IMR-90 (cell line): ENCODE measurements around the gene SIN3B. TPM values are rescaled to one million over a fixed set of nuclear protein-coding genes. Genes with fewer than 3 reads are reported as not detected.

Experiments
- ATAC-seq: fragments of 200-7000 bp; cut with Tn5 transposase; 2 replicates; pipeline ENCODE4 v1.9.1; 2020; ENCODE audit warnings: low read depth, mild to moderate bottlenecking, moderate library complexity
- BruUV-seq: library from RNA; stranded (reverse); fragments of 400-500 nt; replicated peaks from 2 replicates; lab custom pipeline; 2021; lab: Mats Ljungman, UMichigan
- CTCF ChIA-PET: fragments of 300-600 bp; formaldehyde crosslinking; extraction: SDS; loops from one replicate; lab custom pipeline; 2021; ENCODE audit warnings: antibody characterized with exemption; lab: Yijun Ruan, JAX
- POLR2A ChIA-PET: fragments of 300-600 bp; sonication (Branson Sonifier 250); formaldehyde crosslinking; loops from one replicate; lab custom pipeline; 2022; ENCODE audit warnings: antibody characterized with exemption; ENCODE audit not compliant: unreplicated experiment; lab: Charles Lee
- DNase-seq: peaks from one replicate; pipeline ENCODE4 v3.0.0; 2013
- H2AFZ ChIP-seq: replicated peaks from 2 replicates; pipeline ENCODE3; 2013; ENCODE audit warnings: low read length, mild to moderate bottlenecking; ENCODE audit not compliant: poor library complexity
- H2AK5ac ChIP-seq: 2 replicates; pipeline ENCODE4 v1.6.1; 2013; ENCODE audit warnings: low read depth, low read length, inconsistent platforms
- H2AK9ac ChIP-seq: replicated peaks from 2 replicates; pipeline ENCODE3; 2013; ENCODE audit warnings: mild to moderate bottlenecking, low read depth, low read length, moderate library complexity; ENCODE audit not compliant: poor library complexity
- H2BK120ac ChIP-seq: 2 replicates; pipeline ENCODE4 v1.6.1; 2013; ENCODE audit warnings: low read depth, low read length, inconsistent platforms
- H2BK15ac ChIP-seq: 3 replicates; pipeline ENCODE4 v1.6.1; 2013; ENCODE audit warnings: low read depth, low read length, inconsistent platforms
- H2BK20ac ChIP-seq: 2 replicates; pipeline ENCODE4 v1.6.1; 2013; ENCODE audit warnings: low read depth, mild to moderate bottlenecking, inconsistent platforms, low read length, moderate library complexity
- H2BK5ac ChIP-seq: 2 replicates; pipeline ENCODE4 v1.6.1; 2013; ENCODE audit warnings: mild to moderate bottlenecking, low read depth, low read length, inconsistent platforms; ENCODE audit not compliant: poor library complexity, severe bottlenecking
- H3K14ac ChIP-seq: replicated peaks from 2 replicates; pipeline ENCODE4 v1.6.1; 2013; ENCODE audit warnings: low read depth, low read length, inconsistent platforms
- H3K18ac ChIP-seq: 2 replicates; pipeline ENCODE4 v1.6.1; 2013; ENCODE audit warnings: low read depth, low read length, control low read depth
- H3K23ac ChIP-seq: 2 replicates; pipeline ENCODE4 v1.6.1; 2013; ENCODE audit warnings: low read depth, low read length, inconsistent platforms
- H3K27ac ChIP-seq: 2 replicates; pipeline ENCODE4 v1.5.1; 2013; ENCODE audit warnings: mild to moderate bottlenecking, control low read depth, low read length; ENCODE audit not compliant: insufficient read depth
- H3K27me3 ChIP-seq: 2 replicates; pipeline ENCODE4 v1.6.1; 2013; ENCODE audit warnings: low read length; ENCODE audit not compliant: control insufficient read depth, insufficient read depth
- H3K36me3 ChIP-seq: 2 replicates; pipeline ENCODE4 v1.6.1; 2013; ENCODE audit warnings: low read length, mixed read lengths; ENCODE audit not compliant: control insufficient read depth, insufficient read depth
- H3K4ac ChIP-seq: 2 replicates; pipeline ENCODE4 v1.6.1; 2013; ENCODE audit warnings: low read depth, low read length, inconsistent platforms
- H3K4me1 ChIP-seq: 2 replicates; pipeline ENCODE4 v1.6.1; 2013; ENCODE audit warnings: low read length, mixed read lengths; ENCODE audit not compliant: control insufficient read depth, insufficient read depth
- H3K4me2 ChIP-seq: 2 replicates; pipeline ENCODE4 v1.6.1; 2013; ENCODE audit warnings: low read depth, mild to moderate bottlenecking, control low read depth, low read length, moderate library complexity
- H3K4me3 ChIP-seq: 2 replicates; pipeline ENCODE4 v1.5.1; 2013; ENCODE audit warnings: low read depth, mild to moderate bottlenecking, control low read depth, low read length, moderate library complexity; ENCODE audit not compliant: insufficient read depth
- H3K56ac ChIP-seq: 2 replicates; pipeline ENCODE4 v1.6.1; 2013; ENCODE audit warnings: low read length, inconsistent platforms; ENCODE audit not compliant: insufficient read depth; ENCODE audit errors: extremely low read depth
- H3K79me1 ChIP-seq, 2 experiments: 2 replicates each; pipeline ENCODE4 v1.6.1; 2013; ENCODE audit warnings: low read length in 2 of 2, inconsistent platforms in 1 of 2, low read depth in 1 of 2
- H3K9ac ChIP-seq: 2 replicates; pipeline ENCODE4 v1.6.1; 2013; ENCODE audit warnings: low read depth, low read length, control low read depth
- H3K9me1 ChIP-seq: 2 replicates; pipeline ENCODE4 v1.6.1; 2013; ENCODE audit warnings: low read length, inconsistent platforms; ENCODE audit not compliant: insufficient read depth
- H3K9me3 ChIP-seq: 2 replicates; pipeline ENCODE4 v1.6.1; 2013; ENCODE audit warnings: low read length; ENCODE audit not compliant: control insufficient read depth, insufficient read depth
- H4K20me1 ChIP-seq: 2 replicates; pipeline ENCODE4 v1.6.1; 2013; ENCODE audit warnings: low read length, inconsistent platforms; ENCODE audit not compliant: insufficient read depth
- H4K5ac ChIP-seq: 2 replicates; pipeline ENCODE4 v1.6.1; 2013; ENCODE audit warnings: mild to moderate bottlenecking, low read depth, low read length, control low read depth
- H4K8ac ChIP-seq, 2 experiments: 2 replicates each; pipeline ENCODE4 v1.6.1; 2013; ENCODE audit warnings: low read depth in 2 of 2, low read length in 2 of 2, control low read depth in 1 of 2, inconsistent platforms in 1 of 2
- H4K91ac ChIP-seq: 2 replicates; pipeline ENCODE4 v1.6.1; 2013; ENCODE audit warnings: low read depth, low read length, inconsistent platforms; ENCODE audit not compliant: insufficient read depth
- CEBPB ChIP-seq: IDR thresholded peaks from 2 replicates; pipeline ENCODE4 v1.6.1; 2012; ENCODE audit warnings: low read depth, low read length, improper control_type of control experiment
- CHD1 ChIP-seq: IDR thresholded peaks from 2 replicates; pipeline ENCODE4 v1.6.1; 2012; ENCODE audit warnings: low read depth, low read length, improper control_type of control experiment
- MAFK ChIP-seq: IDR thresholded peaks from 2 replicates; pipeline ENCODE4 v1.6.1; 2012; ENCODE audit warnings: low read depth, low read length, improper control_type of control experiment
- MAZ ChIP-seq: IDR thresholded peaks from 2 replicates; pipeline ENCODE4 v1.6.1; 2012; ENCODE audit warnings: low read depth, mild to moderate bottlenecking, low read length, improper control_type of control experiment, moderate library complexity, borderline replicate concordance
- MXI1 ChIP-seq: IDR thresholded peaks from 2 replicates; pipeline ENCODE4 v1.6.1; 2012; ENCODE audit warnings: low read depth, mild to moderate bottlenecking, low read length, moderate library complexity, borderline replicate concordance
- NFE2L2 ChIP-seq: fragments of 150-350 bp; IDR thresholded peaks from 2 replicates; pipeline ENCODE4 v1.6.1; 2016; ENCODE audit warnings: low read depth, mild to moderate bottlenecking, low read length
- POLR2A ChIP-seq: IDR thresholded peaks from 2 replicates; pipeline ENCODE4 v1.6.1; 2012; ENCODE audit warnings: mild to moderate bottlenecking, low read depth, low read length
- RAD21 ChIP-seq: IDR thresholded peaks from 2 replicates; pipeline ENCODE4 v1.6.1; 2012; ENCODE audit warnings: low read length, improper control_type of control experiment
- RCOR1 ChIP-seq: IDR thresholded peaks from 2 replicates; pipeline ENCODE4 v1.6.1; 2012; ENCODE audit warnings: mild to moderate bottlenecking, low read length, improper control_type of control experiment; ENCODE audit not compliant: insufficient replicate concordance
- RFX5 ChIP-seq: IDR thresholded peaks from 2 replicates; pipeline ENCODE4 v1.8.0; 2012; ENCODE audit warnings: low read depth, mild to moderate bottlenecking, low read length, moderate library complexity
- SMC3 ChIP-seq: fragments of 150-350 bp; IDR thresholded peaks from 2 replicates; pipeline ENCODE4 v1.6.1; 2016; ENCODE audit warnings: low read depth, mild to moderate bottlenecking, antibody characterized with exemption, low read length, moderate library complexity
- WGBS, 2 experiments: methylation state at CpG; one replicate each; pipeline versions ENCODE4 v1.1.5 to v1.1.7; 2013; ENCODE audit warnings: missing lambda C conversion rate in 2 of 2; ENCODE audit not compliant: insufficient read length in 1 of 2; ENCODE audit errors: extremely low coverage in 2 of 2; 5-methylcytosine and 5-hydroxymethylcytosine counted together
- dilution Hi-C: fragments of 300-500 bp; cut with HindIII; formaldehyde crosslinking; loops from one replicate; pipeline ENCODE4 v1.14.3; 2018; ENCODE audit warnings: low sequenced_read_pairs; ENCODE audit not compliant: unreplicated experiment
- in situ Hi-C: fragments of 300-500 bp; cut with MboI; formaldehyde crosslinking; loops from 3 replicates; pipeline ENCODE4 v1.14.3; 2019; ENCODE audit warnings: low sequenced_read_pairs, inconsistent platforms, mixed read lengths
- intact Hi-C: fragments of 100-400 bp; cut with micrococcal nuclease; formaldehyde crosslinking; loops from 2 replicates; pipeline ENCODE4 v1.10.0; 2022
- polyA plus RNA-seq, 3 experiments: library from polyadenylated mRNA; depleted of rRNA; stranded (reverse); fragments of >200 nt; gene quantifications; 2 replicates each; pipeline ENCODE4 v1.2.3, GENCODE V29; 2012; ENCODE audit warnings: low replicate concordance in 1 of 3
- total RNA-seq: library from RNA; depleted of rRNA; stranded (reverse); fragments of >200 nt; gene quantifications from 2 replicates; pipeline ENCODE4 v1.2.3, GENCODE V29; 2012
- TF ChIP-seq, protein P1 (sequence below): conservative IDR thresholded peaks from 2 replicates; pipeline ENCODE4 v1.5.1; 2012; ENCODE audit warnings: mild to moderate bottlenecking, low read depth, low read length, improper control_type of control experiment
- TF ChIP-seq, protein P2 (sequence below): fragments of 150-350 bp; IDR thresholded peaks from 2 replicates; pipeline ENCODE4 v1.6.1; 2017; ENCODE audit warnings: mild to moderate bottlenecking, antibody characterized with exemption, low read length, low read depth
- TF ChIP-seq, protein P3 (sequence below): fragments of 150-350 bp; IDR thresholded peaks from 2 replicates; pipeline ENCODE4 v1.6.1; 2016; ENCODE audit warnings: low read depth, mild to moderate bottlenecking, low read length, moderate library complexity, borderline replicate concordance

Gene SIN3B
- total and polyA plus RNA-seq, 2 of the 4 experiments (the other 2 are of a cell fraction), result 7.9 to 40.0 TPM

DNA sequence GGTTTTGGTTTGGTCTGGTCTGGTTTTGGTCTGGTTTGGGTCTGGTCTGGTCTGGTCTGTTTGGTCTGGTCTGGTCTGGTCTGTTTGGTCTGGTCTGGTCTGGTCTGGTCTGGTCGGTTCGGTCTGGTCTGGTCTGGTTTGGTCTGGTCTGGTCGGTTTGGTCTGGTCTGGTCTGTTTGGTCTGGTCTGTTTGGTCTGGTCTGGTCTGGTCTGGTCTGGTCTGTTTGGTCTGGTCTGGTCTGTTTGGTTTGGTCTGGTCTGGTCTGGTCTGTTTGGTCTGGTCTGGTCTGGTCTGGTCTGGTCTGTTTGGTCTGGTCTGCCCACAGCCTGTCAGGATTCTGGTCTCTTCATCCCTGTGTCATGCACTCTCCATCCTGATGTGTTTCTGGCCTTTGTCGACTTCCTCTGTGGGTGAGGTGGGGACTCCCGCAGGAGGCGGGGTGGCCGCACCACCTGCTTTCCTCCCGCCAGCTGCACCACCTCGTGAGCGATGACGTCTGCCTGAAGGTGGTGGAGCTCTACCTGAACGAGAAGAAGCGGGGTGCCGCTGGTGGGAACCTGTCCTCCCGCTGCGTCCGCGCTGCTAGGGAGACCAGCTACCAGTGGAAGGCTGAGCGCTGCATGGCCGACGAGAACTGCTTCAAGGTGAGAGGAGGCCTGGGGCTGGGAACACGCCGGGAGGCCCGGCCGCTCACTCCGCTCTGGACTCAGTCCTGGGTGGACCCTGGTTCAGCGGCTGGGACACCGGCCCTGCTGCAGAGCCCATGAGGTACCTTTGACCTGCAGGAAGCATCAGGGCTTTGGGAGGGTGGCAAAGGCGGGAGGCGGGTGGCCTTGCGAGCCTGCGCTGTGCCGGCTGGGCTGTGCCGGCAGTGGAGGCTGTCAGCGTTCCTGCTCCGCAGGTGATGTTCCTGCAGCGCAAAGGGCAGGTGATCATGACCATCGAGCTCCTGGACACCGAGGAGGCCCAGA lies 46.7 kb downstream of the SIN3B start:
- H3K27me3 ChIP-seq, result no peaks in the 10 kb centered on the region
- no peaks in the 10 kb centered on the region; the same call in 1 of the 2 replicates for H3K9me3 ChIP-seq
- H2BK20ac ChIP-seq, result no peak overlapping the region
- no peak overlapping the region for H4K8ac ChIP-seq
- ChIA-PET CTCF (no interaction called here), POLR2A (no interaction called here)
- dilution Hi-C loops, result no loop called here
- no peak overlapping the region for H4K5ac ChIP-seq
- H2AK5ac ChIP-seq, result no peak overlapping the region
- no peak overlapping the region for H2BK5ac ChIP-seq
- no peak overlapping the region for H2BK120ac ChIP-seq
- no peak overlapping the region for H4K91ac ChIP-seq
- no peaks in the 10 kb centered on the region for H3K4me1 ChIP-seq
- no peak for ATAC-seq
- no peak overlapping the region for H3K4me3 ChIP-seq
- no peak overlapping the region for H3K18ac ChIP-seq
- H3K23ac ChIP-seq, result no peak overlapping the region
- no peak overlapping the region for H2BK15ac ChIP-seq
- no peak overlapping the region for H2AFZ ChIP-seq
- no peak overlapping the region for H3K9ac ChIP-seq
- peaks cover 25 to 33% of the 10 kb centered on the region in 2 experiments for H3K79me1 ChIP-seq
- no peak overlapping the region for H2AK9ac ChIP-seq
- H3K56ac ChIP-seq, result no peak overlapping the region
- no peak overlapping the region for H3K4ac ChIP-seq
- H4K20me1 ChIP-seq, result peaks cover 29% of the 10 kb centered on the region
- in situ Hi-C loops, result no loop called here
- DNase-seq, result no peak
- no TSS peak for BruUV-seq
- H3K27ac ChIP-seq, result no peak overlapping the region
- 0 out of 2 replicates have a peak, but pooled peaks cover 5% of the 10 kb centered on the region for H3K9me1 ChIP-seq
- intact Hi-C loops, result no loop called here
- H3K36me3 ChIP-seq, result peaks cover 76% of the 10 kb centered on the region
- H3K4me2 ChIP-seq, result no peak overlapping the region
- WGBS, 2 experiments, result 96% methylated on average over 25 of the region's 39 CpGs; no CpG with 5 or more reads in 1 of the 2 experiments
- H3K14ac ChIP-seq, result no peak overlapping the region
- TF ChIP-seq MXI1, result no peak
- TF ChIP-seq, protein P1, sequence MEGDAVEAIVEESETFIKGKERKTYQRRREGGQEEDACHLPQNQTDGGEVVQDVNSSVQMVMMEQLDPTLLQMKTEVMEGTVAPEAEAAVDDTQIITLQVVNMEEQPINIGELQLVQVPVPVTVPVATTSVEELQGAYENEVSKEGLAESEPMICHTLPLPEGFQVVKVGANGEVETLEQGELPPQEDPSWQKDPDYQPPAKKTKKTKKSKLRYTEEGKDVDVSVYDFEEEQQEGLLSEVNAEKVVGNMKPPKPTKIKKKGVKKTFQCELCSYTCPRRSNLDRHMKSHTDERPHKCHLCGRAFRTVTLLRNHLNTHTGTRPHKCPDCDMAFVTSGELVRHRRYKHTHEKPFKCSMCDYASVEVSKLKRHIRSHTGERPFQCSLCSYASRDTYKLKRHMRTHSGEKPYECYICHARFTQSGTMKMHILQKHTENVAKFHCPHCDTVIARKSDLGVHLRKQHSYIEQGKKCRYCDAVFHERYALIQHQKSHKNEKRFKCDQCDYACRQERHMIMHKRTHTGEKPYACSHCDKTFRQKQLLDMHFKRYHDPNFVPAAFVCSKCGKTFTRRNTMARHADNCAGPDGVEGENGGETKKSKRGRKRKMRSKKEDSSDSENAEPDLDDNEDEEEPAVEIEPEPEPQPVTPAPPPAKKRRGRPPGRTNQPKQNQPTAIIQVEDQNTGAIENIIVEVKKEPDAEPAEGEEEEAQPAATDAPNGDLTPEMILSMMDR, result no peak
- TF ChIP-seq RCOR1, result no peak
- TF ChIP-seq MAZ, result no peak
- TF ChIP-seq RAD21, result no peak
- no peak for TF ChIP-seq MAFK
- TF ChIP-seq, protein P2, sequence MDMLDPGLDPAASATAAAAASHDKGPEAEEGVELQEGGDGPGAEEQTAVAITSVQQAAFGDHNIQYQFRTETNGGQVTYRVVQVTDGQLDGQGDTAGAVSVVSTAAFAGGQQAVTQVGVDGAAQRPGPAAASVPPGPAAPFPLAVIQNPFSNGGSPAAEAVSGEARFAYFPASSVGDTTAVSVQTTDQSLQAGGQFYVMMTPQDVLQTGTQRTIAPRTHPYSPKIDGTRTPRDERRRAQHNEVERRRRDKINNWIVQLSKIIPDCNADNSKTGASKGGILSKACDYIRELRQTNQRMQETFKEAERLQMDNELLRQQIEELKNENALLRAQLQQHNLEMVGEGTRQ, result no peak
- no peak for TF ChIP-seq RFX5
- TF ChIP-seq CHD1, result no peak
- TF ChIP-seq POLR2A, result no peak
- no peak for TF ChIP-seq SMC3
- TF ChIP-seq CEBPB, result no peak
- TF ChIP-seq, protein P3, sequence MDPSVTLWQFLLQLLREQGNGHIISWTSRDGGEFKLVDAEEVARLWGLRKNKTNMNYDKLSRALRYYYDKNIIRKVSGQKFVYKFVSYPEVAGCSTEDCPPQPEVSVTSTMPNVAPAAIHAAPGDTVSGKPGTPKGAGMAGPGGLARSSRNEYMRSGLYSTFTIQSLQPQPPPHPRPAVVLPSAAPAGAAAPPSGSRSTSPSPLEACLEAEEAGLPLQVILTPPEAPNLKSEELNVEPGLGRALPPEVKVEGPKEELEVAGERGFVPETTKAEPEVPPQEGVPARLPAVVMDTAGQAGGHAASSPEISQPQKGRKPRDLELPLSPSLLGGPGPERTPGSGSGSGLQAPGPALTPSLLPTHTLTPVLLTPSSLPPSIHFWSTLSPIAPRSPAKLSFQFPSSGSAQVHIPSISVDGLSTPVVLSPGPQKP, result no peak
- no peak for TF ChIP-seq NFE2L2
